Measurements from ENCODE around the gene FSTL3.

Gene FSTL3

DNA sequence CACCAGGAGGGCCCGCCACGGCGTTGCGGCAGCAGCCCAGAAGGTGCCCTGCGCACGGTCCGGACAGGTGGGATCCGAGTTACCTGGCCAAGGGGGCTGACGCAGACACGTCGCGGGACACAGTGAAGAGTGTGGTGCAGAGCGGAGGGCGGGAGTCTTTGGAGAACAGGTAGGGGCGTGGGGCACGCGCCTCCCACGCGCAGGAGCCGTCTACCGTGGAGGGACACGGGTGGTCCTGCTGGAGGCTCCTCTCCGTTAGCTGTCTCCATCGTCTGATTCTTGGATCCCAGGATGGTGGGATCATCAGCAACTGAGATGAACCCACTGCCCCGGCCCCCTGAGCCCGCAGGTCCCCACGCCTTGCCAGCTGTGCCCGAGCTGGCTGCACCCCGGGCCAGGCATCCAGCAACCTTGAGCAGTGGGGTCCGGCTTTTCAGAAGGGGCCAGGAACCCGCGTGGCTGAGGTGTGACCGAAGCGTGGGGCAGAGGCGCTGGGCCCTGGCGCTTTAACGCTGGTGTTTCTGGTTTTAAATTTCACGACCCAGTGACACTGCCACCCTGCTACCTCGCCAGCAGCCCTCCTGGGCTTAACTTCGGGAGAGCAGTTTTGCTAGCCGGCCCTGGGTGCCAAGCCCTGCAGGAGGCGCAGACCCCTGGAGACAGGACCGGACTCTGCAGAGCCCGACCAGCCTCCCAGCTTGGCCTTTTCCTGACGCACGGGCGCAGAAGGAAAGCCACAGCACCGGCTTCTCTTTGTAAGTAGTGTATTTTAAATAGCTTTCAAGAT, 29.2 kb upstream of the FSTL3 start:
- TF ChIP-seq, protein P1, sequence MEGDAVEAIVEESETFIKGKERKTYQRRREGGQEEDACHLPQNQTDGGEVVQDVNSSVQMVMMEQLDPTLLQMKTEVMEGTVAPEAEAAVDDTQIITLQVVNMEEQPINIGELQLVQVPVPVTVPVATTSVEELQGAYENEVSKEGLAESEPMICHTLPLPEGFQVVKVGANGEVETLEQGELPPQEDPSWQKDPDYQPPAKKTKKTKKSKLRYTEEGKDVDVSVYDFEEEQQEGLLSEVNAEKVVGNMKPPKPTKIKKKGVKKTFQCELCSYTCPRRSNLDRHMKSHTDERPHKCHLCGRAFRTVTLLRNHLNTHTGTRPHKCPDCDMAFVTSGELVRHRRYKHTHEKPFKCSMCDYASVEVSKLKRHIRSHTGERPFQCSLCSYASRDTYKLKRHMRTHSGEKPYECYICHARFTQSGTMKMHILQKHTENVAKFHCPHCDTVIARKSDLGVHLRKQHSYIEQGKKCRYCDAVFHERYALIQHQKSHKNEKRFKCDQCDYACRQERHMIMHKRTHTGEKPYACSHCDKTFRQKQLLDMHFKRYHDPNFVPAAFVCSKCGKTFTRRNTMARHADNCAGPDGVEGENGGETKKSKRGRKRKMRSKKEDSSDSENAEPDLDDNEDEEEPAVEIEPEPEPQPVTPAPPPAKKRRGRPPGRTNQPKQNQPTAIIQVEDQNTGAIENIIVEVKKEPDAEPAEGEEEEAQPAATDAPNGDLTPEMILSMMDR (conservative IDR thresholded peaks at IDR 0.05; ENCODE audit: control insufficient read depth, insufficient read depth, low read depth, low read length), result no peak
- no peak overlapping the region for H3K4me3 ChIP-seq (ENCODE audit: control insufficient read depth, low read depth, low read length)

DNA sequence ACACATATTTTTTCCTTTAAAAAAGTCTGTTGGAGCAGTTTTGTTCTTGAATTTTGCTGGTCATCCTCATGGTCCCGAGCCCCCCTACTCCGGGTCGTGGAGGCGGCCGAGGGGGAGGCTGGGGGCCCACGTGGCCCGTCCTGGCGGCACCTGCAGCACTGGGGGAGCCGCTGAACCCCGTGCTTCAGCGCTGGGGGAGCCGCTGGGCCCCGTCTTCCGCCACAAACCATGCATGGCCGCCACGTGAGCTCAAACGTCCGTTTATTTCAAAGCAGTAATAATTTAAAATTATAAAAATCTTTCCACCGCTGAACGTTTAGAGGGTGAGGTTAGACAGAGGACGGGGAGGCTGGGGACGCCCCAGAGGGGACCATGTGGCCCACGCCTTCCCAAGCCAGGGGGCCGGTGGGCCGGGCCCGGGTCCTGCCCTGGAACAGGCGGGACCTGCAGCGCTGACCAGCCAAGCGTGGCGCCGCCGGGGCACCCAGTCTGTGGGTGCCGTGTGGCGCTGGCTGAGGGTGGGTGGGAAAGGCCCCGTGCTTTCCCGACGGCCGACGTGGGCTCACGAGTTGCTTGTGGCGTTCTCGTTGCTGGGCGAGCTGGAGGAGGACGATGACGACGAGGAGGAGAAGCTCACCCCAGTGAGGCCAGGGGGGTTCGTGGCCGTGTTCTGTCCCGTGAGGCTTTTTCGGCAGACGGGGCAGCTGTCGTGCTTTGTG, 28.5 kb upstream of the FSTL3 start:
- TF ChIP-seq, protein P1 (conservative IDR thresholded peaks at IDR 0.05; ENCODE audit: control insufficient read depth, insufficient read depth, low read depth, low read length), result no peak
- DNase-seq (ENCODE audit: low read depth), result no peak
- H3K4me3 ChIP-seq (ENCODE audit: control insufficient read depth, low read depth, low read length), result no peak overlapping the region

More for the DNA sequence above, 29.2 kb upstream of the FSTL3 start:
- no peak for DNase-seq (ENCODE audit: low read depth)

DNA sequence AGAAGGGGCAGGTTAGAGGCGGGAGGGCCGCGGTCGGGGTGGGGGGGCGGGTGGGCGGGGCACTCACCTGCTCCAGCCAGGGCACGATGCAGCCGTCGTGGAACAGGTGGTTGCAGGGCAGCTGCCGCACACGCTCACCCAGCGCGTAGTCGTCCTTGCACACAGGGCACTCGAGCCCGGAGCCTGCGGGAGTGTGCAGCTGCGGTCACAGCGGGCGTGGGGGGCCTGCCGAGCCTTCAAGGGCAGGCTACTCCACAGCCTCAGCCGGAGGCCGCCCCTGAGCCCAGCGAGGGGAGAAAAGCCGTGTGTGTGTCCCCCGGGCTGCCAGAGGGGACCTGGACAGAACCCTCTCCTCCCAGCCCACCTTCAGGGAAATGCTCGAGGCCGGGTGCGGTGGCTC, 27.9 kb upstream of the FSTL3 start:
- TF ChIP-seq, protein P1 (conservative IDR thresholded peaks at IDR 0.05; ENCODE audit: control insufficient read depth, insufficient read depth, low read depth, low read length), result no peak
- no peak overlapping the region for H3K4me3 ChIP-seq (ENCODE audit: control insufficient read depth, low read depth, low read length)
- no peak for DNase-seq (ENCODE audit: low read depth)

DNA sequence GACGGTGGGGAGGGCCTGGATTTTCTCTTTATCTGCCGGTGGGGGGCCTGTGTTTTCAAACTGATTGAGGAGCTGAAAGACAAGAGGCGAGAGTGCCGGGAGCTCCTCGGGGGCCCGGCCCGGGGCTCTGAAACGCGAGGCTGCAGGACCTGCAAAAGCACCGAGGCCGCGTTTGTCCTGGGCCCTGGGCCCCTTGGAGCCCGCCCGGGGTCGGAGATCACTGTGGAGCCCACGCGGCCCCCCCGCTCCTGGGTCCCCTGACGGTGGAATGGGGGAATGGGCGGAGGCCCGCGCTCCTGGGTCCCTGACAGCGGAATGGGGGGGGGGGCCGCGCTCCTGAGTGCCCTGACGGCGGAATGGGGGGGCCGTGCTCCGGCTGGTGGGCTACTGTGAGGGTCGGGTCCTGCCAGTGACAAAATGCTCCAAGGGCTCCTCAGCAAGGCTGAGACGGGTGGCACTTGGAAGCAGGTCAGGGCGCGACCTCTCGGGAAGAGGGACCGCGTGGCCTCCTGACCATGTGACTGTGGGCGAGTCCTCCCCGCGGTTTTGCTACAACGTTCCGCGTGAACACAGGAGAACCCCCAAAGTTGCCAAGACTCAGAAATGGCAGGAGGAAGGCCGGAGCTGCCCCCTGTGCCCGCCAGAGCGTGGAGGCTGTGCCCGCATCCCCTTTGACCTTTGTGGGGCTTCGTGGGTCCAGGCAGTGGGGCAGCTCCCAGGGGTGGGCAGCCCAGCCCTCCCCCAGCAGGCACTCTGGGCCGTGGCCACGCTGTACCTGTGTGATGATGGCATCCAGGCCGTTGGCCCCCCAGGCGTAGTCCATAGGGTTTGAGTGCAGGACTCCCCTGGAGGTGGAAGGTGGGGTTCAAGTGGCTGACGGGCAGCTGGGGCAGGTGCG, 27.0 kb upstream of the FSTL3 start:
- DNase-seq (ENCODE audit: low read depth), result no peak
- H3K4me3 ChIP-seq (ENCODE audit: control insufficient read depth, low read depth, low read length), result no peak overlapping the region
- TF ChIP-seq, protein P1 (conservative IDR thresholded peaks at IDR 0.05; ENCODE audit: control insufficient read depth, insufficient read depth, low read depth, low read length), result no peak

DNA sequence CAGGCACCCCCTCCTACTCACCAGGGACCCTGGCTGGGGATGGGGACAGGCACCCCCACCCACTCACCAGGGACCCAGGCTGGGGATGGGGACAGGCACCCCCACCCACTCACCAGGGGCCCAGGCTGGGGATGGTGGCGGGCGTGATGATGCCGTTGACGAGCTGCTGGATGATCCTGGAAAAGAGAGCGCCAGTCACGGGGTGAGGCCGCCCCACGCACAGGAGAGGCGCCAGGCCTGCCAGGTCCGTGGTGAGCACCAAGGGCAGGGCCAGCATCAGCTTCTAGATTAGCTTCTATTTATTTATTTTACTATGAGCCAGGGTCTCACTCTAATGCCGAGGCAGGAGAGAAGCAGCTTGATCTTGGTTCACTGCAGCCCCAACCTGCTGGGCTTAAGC, 26.1 kb upstream of the FSTL3 start:
- DNase-seq (ENCODE audit: low read depth), result no peak
- TF ChIP-seq, protein P1 (conservative IDR thresholded peaks at IDR 0.05; ENCODE audit: control insufficient read depth, insufficient read depth, low read depth, low read length), result no peak
- H3K4me3 ChIP-seq (ENCODE audit: control insufficient read depth, low read depth, low read length), result no peak overlapping the region

DNA sequence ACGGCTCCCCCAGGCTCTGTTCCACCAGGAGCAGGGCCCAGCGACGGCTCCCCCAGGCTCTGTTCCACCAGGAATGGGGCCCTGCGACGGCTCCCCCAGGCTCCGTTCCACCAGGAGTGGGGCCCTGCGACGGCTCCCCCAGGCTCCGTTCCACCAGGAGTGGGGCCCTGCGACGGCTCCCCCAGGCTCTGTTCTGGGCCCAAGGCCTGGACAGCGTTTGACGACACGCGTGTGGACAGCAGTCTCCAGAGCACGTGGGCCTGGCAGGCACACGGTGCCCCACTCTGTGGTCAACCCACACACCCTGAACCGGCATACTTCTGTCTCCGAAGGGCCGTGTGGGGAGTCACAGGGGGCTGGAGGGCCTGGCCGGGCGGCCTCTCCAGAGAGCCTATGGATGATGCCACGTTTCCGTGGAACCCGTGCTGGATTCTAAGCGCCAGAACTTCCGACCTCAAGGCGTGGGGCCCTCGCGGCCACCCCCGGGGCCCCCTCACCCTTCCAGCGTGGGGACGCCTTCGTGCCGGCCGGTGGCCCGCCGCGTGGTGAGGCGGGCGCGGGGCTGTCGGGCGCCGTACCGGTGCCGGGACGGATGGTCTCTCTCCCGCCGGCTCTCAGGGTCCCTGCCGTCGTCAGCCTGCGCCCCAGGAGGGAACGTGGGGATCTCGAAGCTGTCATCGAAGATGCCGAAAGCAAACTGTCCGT, 24.9 kb upstream of the FSTL3 start:
- TF ChIP-seq, protein P1 (conservative IDR thresholded peaks at IDR 0.05; ENCODE audit: control insufficient read depth, insufficient read depth, low read depth, low read length), result no peak
- no peak for DNase-seq (ENCODE audit: low read depth)
- no peak overlapping the region for H3K4me3 ChIP-seq (ENCODE audit: control insufficient read depth, low read depth, low read length)
